ENCODE measurements around the gene SPPL3.
"Not testable (repeated sequence)": the region's sequence is repeated elsewhere in the genome, so short reads cannot be mapped to it uniquely, and the experiment has no call there.

Gene SPPL3

GRCh38 chr12:120904197-120904773, at the start of gene SPPL3:
TSS of gene SPPL3 (minus strand) at chr12:120904358. CDS start at chr12:120903867, 491 bp downstream.
- peak within 1 kb of the TSS; percentile 83 for H3K27ac ChIP-seq
- 0 out of 2 replicates have a peak, but pooled peaks have one; percentile 7 for TF ChIP-seq CTCF (IDR thresholded peaks at IDR 0.05; ENCODE audit: low read depth, low read length)
- H3K4me3 ChIP-seq (ENCODE audit: low read depth, low read length), result peak within 1 kb of the TSS; percentile 62
- no peaks in the 10 kb centered on the region for H3K9me3 ChIP-seq (ENCODE audit: severe bottlenecking)
- H3K27me3 ChIP-seq (ENCODE audit: insufficient read depth, low read depth, severe bottlenecking), result no peaks in the 10 kb centered on the region
- H3K36me3 ChIP-seq, result peaks cover 16% of the 10 kb centered on the region
- peak; percentile 95 for DNase-seq

- H3K36me3 ChIP-seq, result no peaks in the 10 kb centered on the region
- TF ChIP-seq CTCF (IDR thresholded peaks at IDR 0.05; ENCODE audit: low read depth, low read length), result no peak
- no peaks in the 10 kb centered on the region for H3K27me3 ChIP-seq (ENCODE audit: insufficient read depth, low read depth, severe bottlenecking)
- H3K9me3 ChIP-seq (ENCODE audit: severe bottlenecking), result no peaks in the 10 kb centered on the region
- no peak overlapping the region for H3K27ac ChIP-seq
- DNase-seq, result no peak
- H3K4me3 ChIP-seq (ENCODE audit: low read depth, low read length), result no peak overlapping the region
Measured at GRCh38 chr12:120950807-120951206, 46.6 kb upstream of the SPPL3 start.

GRCh38 chr12:120950260-120950799, 46.2 kb upstream of the SPPL3 start:
- not testable (repeated sequence) for H3K36me3 ChIP-seq; H3K27me3 ChIP-seq (ENCODE audit: insufficient read depth, low read depth, severe bottlenecking); H3K4me3 ChIP-seq (ENCODE audit: low read depth, low read length); DNase-seq; H3K9me3 ChIP-seq (ENCODE audit: severe bottlenecking); H3K27ac ChIP-seq

- H3K27me3 ChIP-seq (ENCODE audit: insufficient read depth, low read depth, severe bottlenecking); H3K4me3 ChIP-seq (ENCODE audit: low read depth, low read length); H3K36me3 ChIP-seq; H3K27ac ChIP-seq; DNase-seq; H3K9me3 ChIP-seq (ENCODE audit: severe bottlenecking): not testable (repeated sequence)
Measured at GRCh38 chr12:120945516-120945915, 41.4 kb upstream of the SPPL3 start.

GRCh38 chr12:120944645-120945217, 40.6 kb upstream of the SPPL3 start:
- TF ChIP-seq CTCF (IDR thresholded peaks at IDR 0.05; ENCODE audit: low read depth, low read length), result peak; percentile 72
- DNase-seq, result peak; percentile 49

GRCh38 chr12:120943482-120943881, 39.3 kb upstream of the SPPL3 start:
- no peaks in the 10 kb centered on the region for H3K36me3 ChIP-seq
- H3K9me3 ChIP-seq (ENCODE audit: severe bottlenecking), result no peaks in the 10 kb centered on the region
- H3K27me3 ChIP-seq (ENCODE audit: insufficient read depth, low read depth, severe bottlenecking), result no peaks in the 10 kb centered on the region
- no peak for TF ChIP-seq CTCF (IDR thresholded peaks at IDR 0.05; ENCODE audit: low read depth, low read length)
- no peak overlapping the region for H3K27ac ChIP-seq
- no peak for DNase-seq
- H3K4me3 ChIP-seq (ENCODE audit: low read depth, low read length), result no peak overlapping the region

More at GRCh38 chr12:120944645-120945217, 40.6 kb upstream of the SPPL3 start:
- Histone ChIP-seq H3K27ac (no peak overlapping the region), H3K36me3 (no peaks in the 10 kb centered on the region), H3K4me3 (ENCODE audit: low read depth, low read length) (no peak overlapping the region), H3K9me3 (ENCODE audit: severe bottlenecking) (no peaks in the 10 kb centered on the region), H3K27me3 (ENCODE audit: insufficient read depth, low read depth, severe bottlenecking) (no peaks in the 10 kb centered on the region)

All from WERI-Rb-1 (cell line).